B cell (primary cell): Measurements from ENCODE around the gene KCNJ6. TPM values are rescaled to one million over a fixed set of nuclear protein-coding genes. Genes with fewer than 3 reads are reported as not detected.

Experiments used
- ATAC-seq: fragments of 200-7000 bp; cut with Tn5 transposase; one replicate; pipeline ENCODE4 v1.10.0; 2021; ENCODE audit warnings: low read depth, mild to moderate bottlenecking, moderate number of reproducible peaks, moderate library complexity
- CTCF ChIA-PET: fragments of 350-600 bp; sonication (Branson Sonifier 250); formaldehyde crosslinking; loops from one replicate; lab custom pipeline; 2021; ENCODE audit warnings: antibody characterized with exemption, inconsistent platforms; lab: Charles Lee
- POLR2A ChIA-PET: fragments of 350-600 bp; sonication (Branson Sonifier 250); formaldehyde crosslinking; loops from one replicate; lab custom pipeline; 2021; ENCODE audit warnings: antibody characterized with exemption; lab: Charles Lee
- DNase-seq: peaks from one replicate; pipeline ENCODE4 v3.0.0; 2013
- H2AFZ ChIP-seq: 2 replicates; pipeline ENCODE4 v1.6.1; 2012; ENCODE audit warnings: mild to moderate bottlenecking, low read depth, low read length; ENCODE audit not compliant: insufficient read depth, poor library complexity, severe bottlenecking
- H3K27ac ChIP-seq, 2 donors: 1 replicate in 1 of 2; 2 replicates in 1 of 2; pipeline ENCODE4 v1.5.1; 2012 to 2013; ENCODE audit warnings: low read length in 2 of 2, mild to moderate bottlenecking in 2 of 2, moderate library complexity in 1 of 2
- H3K27me3 ChIP-seq, 4 experiments: fragments of 200-600 bp in 1 of 4; sonication (generic) in 1 of 4; replicated peaks in 1 of 4; 1 replicate in 2 of 4; 2 replicates in 2 of 4; pipeline versions ENCODE4 v1.6.1 to v1.7.0; 2013 to 2016; ENCODE audit warnings: low read length in 3 of 4, mild to moderate bottlenecking in 2 of 4, mixed read lengths in 1 of 4, moderate library complexity in 1 of 4; ENCODE audit not compliant: insufficient read depth in 4 of 4, control insufficient read depth in 3 of 4; ENCODE audit errors: control extremely low read depth in 1 of 4
- H3K36me3 ChIP-seq, 2 experiments: replicated peaks in 1 of 2; 1 replicate in 1 of 2; 2 replicates in 1 of 2; pipeline versions ENCODE4 v1.6.1 to v1.7.1; 2013; ENCODE audit warnings: low read length in 1 of 2; ENCODE audit not compliant: insufficient read depth in 2 of 2, control insufficient read depth in 1 of 2; ENCODE audit errors: control extremely low read depth in 1 of 2, extremely low read depth in 1 of 2
- H3K4me1 ChIP-seq, 2 donors: fragments of 200-600 bp in 1 of 2; sonication (generic) in 1 of 2; 1 replicate in 1 of 2; 2 replicates in 1 of 2; pipeline versions ENCODE4 v1.5.1 to v1.6.1; 2013 to 2017; ENCODE audit warnings: low read length in 2 of 2; ENCODE audit not compliant: control insufficient read depth in 2 of 2, insufficient read depth in 2 of 2
- H3K4me2 ChIP-seq: replicated peaks from 2 replicates; pipeline ENCODE3; 2012; ENCODE audit warnings: mild to moderate bottlenecking, low read depth, low read length; ENCODE audit not compliant: poor library complexity, severe bottlenecking
- H3K4me3 ChIP-seq, 5 experiments: fragments of 200-600 bp in 1 of 5; sonication (generic) in 1 of 5; 1 replicate in 3 of 5; 2 replicates in 2 of 5; pipeline versions ENCODE4 v1.5.1 to v1.7.0; 2011 to 2016; ENCODE audit warnings: low read length in 4 of 5, mild to moderate bottlenecking in 4 of 5, low read depth in 2 of 5, control low read depth in 1 of 5, moderate library complexity in 1 of 5; ENCODE audit not compliant: insufficient read depth in 1 of 5; ENCODE audit errors: control extremely low read depth in 1 of 5, extremely low read depth in 1 of 5
- H3K79me2 ChIP-seq: fragments of 200-600 bp; sonication (generic); one replicate; pipeline ENCODE4 v1.6.0; 2016; ENCODE audit warnings: low read length; ENCODE audit not compliant: control insufficient read depth, insufficient read depth
- H3K9ac ChIP-seq: fragments of 200-600 bp; sonication (generic); 2 replicates; pipeline ENCODE4 v1.6.1; 2017; ENCODE audit warnings: mild to moderate bottlenecking, low read length, moderate library complexity
- H3K9me3 ChIP-seq, 3 donors: one replicate each; pipeline versions ENCODE4 v1.6.1 to v1.7.1; 2013; ENCODE audit warnings: low read length in 2 of 3; ENCODE audit not compliant: control insufficient read depth in 2 of 3, insufficient read depth in 1 of 3; ENCODE audit errors: control extremely low read depth in 1 of 3
- H4K20me1 ChIP-seq: 2 replicates; pipeline ENCODE4 v1.6.0; 2012; ENCODE audit warnings: mild to moderate bottlenecking, low read length; ENCODE audit not compliant: insufficient read depth, control insufficient read depth, poor library complexity, severe bottlenecking
- H3K27ac Mint-ChIP-seq: one replicate; pipeline ENCODE4 v1.8.0; 2021; ENCODE audit warnings: mixed read lengths
- H3K27me3 Mint-ChIP-seq: one replicate; pipeline ENCODE4 v1.8.0; 2021; ENCODE audit warnings: mixed read lengths
- H3K4me1 Mint-ChIP-seq: one replicate; pipeline ENCODE4 v1.8.0; 2021; ENCODE audit warnings: mixed read lengths
- H3K4me3 Mint-ChIP-seq: one replicate; pipeline ENCODE4 v1.8.0; 2021; ENCODE audit warnings: mixed read lengths
- H3K9me3 Mint-ChIP-seq: one replicate; pipeline ENCODE4 v1.8.0; 2022; ENCODE audit warnings: mixed read lengths; ENCODE audit not compliant: insufficient read depth
- CTCF ChIP-seq: fragments of 200-600 bp; IDR thresholded peaks from one replicate; pipeline ENCODE4 v1.8.0; 2022; ENCODE audit warnings: antibody characterized with exemption, mild to moderate bottlenecking
- EZH2 ChIP-seq: IDR thresholded peaks from 2 replicates; pipeline ENCODE4 v1.6.1; 2012; ENCODE audit warnings: borderline replicate concordance, low read depth, mild to moderate bottlenecking, moderate library complexity, low read length; ENCODE audit not compliant: insufficient read depth, poor library complexity, severe bottlenecking
- WGBS: methylation state at CpG from one replicate; pipeline ENCODE4 v1.1.5; 2013; ENCODE audit warnings: missing lambda C conversion rate; ENCODE audit not compliant: insufficient coverage; 5-methylcytosine and 5-hydroxymethylcytosine counted together
- intact Hi-C: fragments of 100-400 bp; cut with micrococcal nuclease; formaldehyde crosslinking; loops from one replicate; pipeline ENCODE4 v1.10.0; 2022
- polyA plus RNA-seq: library from polyadenylated mRNA; depleted of rRNA; stranded (reverse); fragments of >200 nt; gene quantifications from 2 replicates; pipeline ENCODE4 v1.2.3, GENCODE V29; 2012
- total RNA-seq, 2 donors: library from RNA; stranded (reverse); fragments of 120-200 nt in 1 of 2; gene quantifications; 1 replicate in 1 of 2; 2 replicates in 1 of 2; pipeline versions ENCODE4 v1.2.3 to v1.2.4, GENCODE V29; 2013 to 2022

The KCNJ6 gene
- total and polyA plus RNA-seq, 2 donors (not counting 1 experiment from before 2014, with no cell fraction given) = not detected

GRCh38 chr21:37568916-37569315 lies 347.3 kb downstream of the KCNJ6 start:
- no peak for ATAC-seq
- Histone ChIP-seq H3K27me3 (no peaks in the 10 kb centered on the region), H3K4me1 (peaks cover 4 to 10% of the 10 kb centered on the region in 2 donors), H2AFZ (no peak overlapping the region), H3K4me3 (no peak overlapping the region), H3K4me2 (no peak overlapping the region), H3K27ac (no peak overlapping the region), H3K79me2 (no peaks in the 10 kb centered on the region), H3K36me3 (no peaks in the 10 kb centered on the region), H4K20me1 (no peaks in the 10 kb centered on the region), H3K9me3 (no peaks in the 10 kb centered on the region), H3K9ac (no peak overlapping the region)
- H3K4me3 Mint-ChIP-seq = no peak overlapping the region
- ChIA-PET CTCF (no interaction called here), POLR2A (no interaction called here)
- no peak for DNase-seq
- H3K9me3 Mint-ChIP-seq = no peaks in the 10 kb centered on the region
- no peak for TF ChIP-seq EZH2
- TF ChIP-seq CTCF = no peak
- peaks cover 9% of the 10 kb centered on the region for H3K4me1 Mint-ChIP-seq
- intact Hi-C loops = loop anchor here (10.0 kb wide), 1 partner anchor 54 kb away; no protein-coding TSS in a partner anchor
- H3K27ac Mint-ChIP-seq = no peak overlapping the region
- whole genome bisulfite sequencing = 96% methylated on average over 4 of the region's 5 CpGs
- H3K27me3 Mint-ChIP-seq = peaks cover 28% of the 10 kb centered on the region

- no peaks in the 10 kb centered on the region for H3K79me2 ChIP-seq
- H3K27me3 Mint-ChIP-seq = peaks cover 28% of the 10 kb centered on the region
- peaks cover 11% of the 10 kb centered on the region for H3K4me1 Mint-ChIP-seq
- no peak overlapping the region for H3K4me2 ChIP-seq
- no peaks in the 10 kb centered on the region for H3K27me3 ChIP-seq
- H3K9me3 Mint-ChIP-seq = no peaks in the 10 kb centered on the region
- no peak overlapping the region for H2AFZ ChIP-seq
- ATAC-seq (no peak), DNase-seq (no peak)
- no peak overlapping the region for H3K4me3 ChIP-seq
- peaks cover 4 to 10% of the 10 kb centered on the region in 2 donors for H3K4me1 ChIP-seq
- H3K9me3 ChIP-seq = no peaks in the 10 kb centered on the region
- POLR2A ChIA-PET = no interaction called here
- TF ChIP-seq EZH2 = no peak
- no peak for TF ChIP-seq CTCF
- H3K36me3 ChIP-seq = no peaks in the 10 kb centered on the region
- H3K9ac ChIP-seq = no peak overlapping the region
- H3K27ac Mint-ChIP-seq = no peak overlapping the region
- CTCF ChIA-PET = no interaction called here
- intact Hi-C loops = loop anchor here (10.0 kb wide), 1 partner anchor 54 kb away; no protein-coding TSS in a partner anchor
- no peak overlapping the region for H3K27ac ChIP-seq
- H4K20me1 ChIP-seq = no peaks in the 10 kb centered on the region
- WGBS = 79% methylated on average over 3 of the region's 6 CpGs
- H3K4me3 Mint-ChIP-seq = no peak overlapping the region
These were observed 347.8 kb downstream of the KCNJ6 start for GRCh38 chr21:37568415-37568814.
